Activated CD8-positive, alpha-beta memory T cell treated with anti-CD3 and anti-CD28 coated beads, Interleukin-2, amount 50 U/mL, for 4 hours (primary cell): ENCODE data around the gene CMIP.

Experiments used
- DNase-seq: peaks from one replicate; pipeline ENCODE4 v3.0.0-alpha.2; 2020

The CMIP gene

GRCh38 chr16:81645925-81646324, 201.3 kb downstream of the CMIP start:
- no peak for DNase-seq

- DNase-seq, result no peak
These were observed 202.0 kb downstream of the CMIP start for GRCh38 chr16:81646561-81646960.

GRCh38 chr16:81647527-81647926, 202.9 kb downstream of the CMIP start:
- no peak for DNase-seq

GRCh38 chr16:81649561-81650184, 205.1 kb downstream of the CMIP start:
- DNase-seq, result no peak

GRCh38 chr16:81650281-81650680, 205.7 kb downstream of the CMIP start:
- no peak for DNase-seq

- DNase-seq, result no peak
These were observed 206.5 kb downstream of the CMIP start for GRCh38 chr16:81650982-81651562.

- DNase-seq, result no peak
These were observed 207.4 kb downstream of the CMIP start for GRCh38 chr16:81651758-81652718.

- no peak for DNase-seq
These were observed 208.3 kb downstream of the CMIP start for GRCh38 chr16:81652798-81653505.

- DNase-seq, result no peak
These were observed 209.7 kb downstream of the CMIP start for GRCh38 chr16:81654346-81654745.

- DNase-seq, result no peak
These were observed 211.0 kb downstream of the CMIP start for GRCh38 chr16:81655469-81656162.

GRCh38 chr16:81657224-81657623, 212.6 kb downstream of the CMIP start:
- DNase-seq, result no peak

GRCh38 chr16:81657781-81658180, 213.2 kb downstream of the CMIP start:
- no peak for DNase-seq

GRCh38 chr16:81658373-81658772, 213.8 kb downstream of the CMIP start:
- no peak for DNase-seq

GRCh38 chr16:81659249-81659648, 214.6 kb downstream of the CMIP start:
- DNase-seq, result no peak

- DNase-seq, result no peak
These were observed 216.5 kb downstream of the CMIP start for GRCh38 chr16:81661082-81661481.

GRCh38 chr16:81664153-81664552, 219.5 kb downstream of the CMIP start:
- DNase-seq, result no peak

- no peak for DNase-seq
These were observed 221.0 kb downstream of the CMIP start for GRCh38 chr16:81665588-81665987.

GRCh38 chr16:81666113-81666512, 221.5 kb downstream of the CMIP start:
- no peak for DNase-seq

GRCh38 chr16:81668243-81669097, 223.9 kb downstream of the CMIP start:
- no peak for DNase-seq

- DNase-seq, result no peak
These were observed 225.1 kb downstream of the CMIP start for GRCh38 chr16:81669473-81670350.
